NB4 (cell line): Measurements from ENCODE around the gene CPNE2.
"Not testable (repeated sequence)": the region's sequence is repeated elsewhere in the genome, so short reads cannot be mapped to it uniquely, and the experiment has no call there.

ENCODE experiments used
- DNase-seq: peaks from one replicate; pipeline ENCODE4 v3.0.0; 2010; ENCODE audit warnings: low read depth
- H3K4me3 ChIP-seq: one replicate; pipeline ENCODE4 v1.5.1; 2011; ENCODE audit warnings: mild to moderate bottlenecking, low read depth, low read length, moderate library complexity
- MYC ChIP-seq: IDR thresholded peaks from 2 replicates; pipeline ENCODE4 v1.6.1; 2011; ENCODE audit warnings: low read depth, low read length
- POLR2A ChIP-seq: IDR thresholded peaks from 2 replicates; pipeline ENCODE4 v1.6.1; 2011; ENCODE audit warnings: mild to moderate bottlenecking; ENCODE audit not compliant: insufficient read length; ENCODE audit errors: extremely low read depth
- TF ChIP-seq, protein P1 (sequence below): IDR thresholded peaks from one replicate; pipeline ENCODE4 v1.5.1; 2012; ENCODE audit warnings: low read depth, low read length
- TF ChIP-seq, protein P2 (sequence below): IDR thresholded peaks from 2 replicates; pipeline ENCODE4 v1.6.1; 2011; ENCODE audit warnings: low read depth, low read length

CPNE2 gene

GRCh38 chr16:57058291-57058861, 34.0 kb upstream of the CPNE2 start:
- DNase-seq: no peak
- H3K4me3 ChIP-seq: no peak overlapping the region

DNA sequence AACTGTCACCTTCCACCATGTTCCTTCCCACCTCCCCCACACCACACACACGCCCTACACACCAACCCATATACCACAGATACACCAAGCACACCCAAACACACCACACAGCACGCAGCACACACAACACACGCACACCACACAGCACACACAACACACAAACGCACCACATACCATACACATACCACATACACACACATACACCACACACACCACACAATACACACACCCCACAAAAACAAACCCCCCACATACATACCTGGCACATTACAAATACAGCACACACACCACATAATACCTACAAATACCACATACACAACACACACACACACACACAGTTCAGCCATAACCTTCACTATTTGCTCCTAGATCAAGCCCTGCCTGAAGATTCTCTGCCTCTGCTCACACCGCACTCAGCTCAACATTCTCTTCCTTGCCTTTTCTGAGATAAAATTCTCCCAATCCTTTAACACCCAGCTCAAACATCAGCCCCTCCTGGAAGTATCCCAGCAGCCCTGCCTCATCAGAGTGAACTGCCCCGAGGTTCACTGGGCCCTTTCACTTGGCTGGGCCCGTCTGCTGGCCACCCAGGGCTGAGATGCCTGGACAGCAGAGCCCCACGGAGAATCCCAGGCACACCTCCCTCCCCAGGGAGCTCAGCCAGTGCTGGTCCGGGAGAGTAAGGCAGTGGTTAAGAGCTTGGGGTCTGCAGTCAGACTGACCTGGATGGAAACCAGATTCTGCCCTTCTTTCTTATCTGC, 31.9 kb upstream of the CPNE2 start:
- no peak for TF ChIP-seq MYC
- TF ChIP-seq, protein P1, sequence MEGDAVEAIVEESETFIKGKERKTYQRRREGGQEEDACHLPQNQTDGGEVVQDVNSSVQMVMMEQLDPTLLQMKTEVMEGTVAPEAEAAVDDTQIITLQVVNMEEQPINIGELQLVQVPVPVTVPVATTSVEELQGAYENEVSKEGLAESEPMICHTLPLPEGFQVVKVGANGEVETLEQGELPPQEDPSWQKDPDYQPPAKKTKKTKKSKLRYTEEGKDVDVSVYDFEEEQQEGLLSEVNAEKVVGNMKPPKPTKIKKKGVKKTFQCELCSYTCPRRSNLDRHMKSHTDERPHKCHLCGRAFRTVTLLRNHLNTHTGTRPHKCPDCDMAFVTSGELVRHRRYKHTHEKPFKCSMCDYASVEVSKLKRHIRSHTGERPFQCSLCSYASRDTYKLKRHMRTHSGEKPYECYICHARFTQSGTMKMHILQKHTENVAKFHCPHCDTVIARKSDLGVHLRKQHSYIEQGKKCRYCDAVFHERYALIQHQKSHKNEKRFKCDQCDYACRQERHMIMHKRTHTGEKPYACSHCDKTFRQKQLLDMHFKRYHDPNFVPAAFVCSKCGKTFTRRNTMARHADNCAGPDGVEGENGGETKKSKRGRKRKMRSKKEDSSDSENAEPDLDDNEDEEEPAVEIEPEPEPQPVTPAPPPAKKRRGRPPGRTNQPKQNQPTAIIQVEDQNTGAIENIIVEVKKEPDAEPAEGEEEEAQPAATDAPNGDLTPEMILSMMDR: no peak
- TF ChIP-seq, protein P2, sequence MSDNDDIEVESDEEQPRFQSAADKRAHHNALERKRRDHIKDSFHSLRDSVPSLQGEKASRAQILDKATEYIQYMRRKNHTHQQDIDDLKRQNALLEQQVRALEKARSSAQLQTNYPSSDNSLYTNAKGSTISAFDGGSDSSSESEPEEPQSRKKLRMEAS: no peak
- TF ChIP-seq POLR2A: no peak
- H3K4me3 ChIP-seq: no peak overlapping the region
- no peak for DNase-seq

More at GRCh38 chr16:57058291-57058861, 34.0 kb upstream of the CPNE2 start:
- TF ChIP-seq, protein P1: no peak
- TF ChIP-seq, protein P2: no peak
- TF ChIP-seq MYC: no peak
- no peak for TF ChIP-seq POLR2A

- H3K4me3 ChIP-seq: no peak overlapping the region
- TF ChIP-seq, protein P2: peak; percentile 37; the same call in 1 of the 2 replicates
- no peak for TF ChIP-seq POLR2A
- TF ChIP-seq, protein P1: no peak
- no peak for TF ChIP-seq MYC
- DNase-seq: peak; percentile 75
Observed at GRCh38 chr16:57061084-57061905, 31.1 kb upstream of the CPNE2 start.

GRCh38 chr16:57062329-57062728, 30.1 kb upstream of the CPNE2 start:
- DNase-seq: no peak
- TF ChIP-seq MYC (no peak), POLR2A (no peak)
- TF ChIP-seq, protein P2: no peak
- TF ChIP-seq, protein P1: no peak
- H3K4me3 ChIP-seq: no peak overlapping the region

DNA sequence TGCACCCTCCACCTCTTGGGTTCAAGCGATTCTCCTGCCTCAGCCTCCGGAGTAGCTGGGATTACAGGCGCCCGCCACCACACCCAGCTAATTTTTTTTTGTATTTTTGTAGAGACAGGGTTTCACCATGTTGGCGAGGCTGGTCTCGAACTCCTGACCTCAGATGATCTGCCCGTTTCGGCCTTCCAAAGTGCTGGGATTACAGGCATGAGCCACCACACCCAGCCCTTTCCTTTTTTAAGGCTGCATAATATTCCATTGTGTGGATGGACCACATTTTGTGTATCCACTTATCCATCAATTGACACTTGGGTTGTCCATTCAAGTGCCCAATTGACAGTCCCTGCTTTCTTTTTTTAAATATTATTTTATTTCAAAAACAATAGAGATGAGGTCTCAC, 29.2 kb upstream of the CPNE2 start:
- H3K4me3 ChIP-seq, DNase-seq: not testable (repeated sequence)

DNA sequence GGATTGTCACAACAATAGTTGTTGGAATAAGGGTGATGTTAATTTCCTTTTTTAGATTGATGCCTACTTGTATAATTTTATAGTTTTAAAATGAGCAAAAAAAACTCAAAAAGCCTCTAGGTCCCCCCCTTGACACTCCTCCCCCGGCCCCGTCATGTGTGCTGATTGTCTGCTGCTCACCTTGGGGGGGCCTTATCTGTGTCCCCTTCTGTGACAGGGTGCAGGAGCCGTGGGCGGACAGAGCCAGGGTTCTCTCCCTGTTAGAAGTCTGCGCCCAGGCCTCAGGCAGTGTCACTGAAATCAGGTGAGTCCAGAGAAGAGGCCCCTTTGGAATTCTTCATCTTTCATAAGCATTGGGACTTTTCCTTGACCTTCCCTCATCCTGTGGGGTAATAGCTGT, 27.4 kb upstream of the CPNE2 start:
- no peak for TF ChIP-seq POLR2A
- TF ChIP-seq, protein P1: no peak
- TF ChIP-seq, protein P2: no peak
- TF ChIP-seq MYC: no peak
- H3K4me3 ChIP-seq: no peak overlapping the region
- DNase-seq: no peak
